ENCODE data around the gene EHBP1L1. TPM values are rescaled to one million over a fixed set of nuclear protein-coding genes. Genes with fewer than 3 reads are reported as not detected.

The EHBP1L1 gene
- total RNA-seq, 1 donor = 58.6 TPM

DNA sequence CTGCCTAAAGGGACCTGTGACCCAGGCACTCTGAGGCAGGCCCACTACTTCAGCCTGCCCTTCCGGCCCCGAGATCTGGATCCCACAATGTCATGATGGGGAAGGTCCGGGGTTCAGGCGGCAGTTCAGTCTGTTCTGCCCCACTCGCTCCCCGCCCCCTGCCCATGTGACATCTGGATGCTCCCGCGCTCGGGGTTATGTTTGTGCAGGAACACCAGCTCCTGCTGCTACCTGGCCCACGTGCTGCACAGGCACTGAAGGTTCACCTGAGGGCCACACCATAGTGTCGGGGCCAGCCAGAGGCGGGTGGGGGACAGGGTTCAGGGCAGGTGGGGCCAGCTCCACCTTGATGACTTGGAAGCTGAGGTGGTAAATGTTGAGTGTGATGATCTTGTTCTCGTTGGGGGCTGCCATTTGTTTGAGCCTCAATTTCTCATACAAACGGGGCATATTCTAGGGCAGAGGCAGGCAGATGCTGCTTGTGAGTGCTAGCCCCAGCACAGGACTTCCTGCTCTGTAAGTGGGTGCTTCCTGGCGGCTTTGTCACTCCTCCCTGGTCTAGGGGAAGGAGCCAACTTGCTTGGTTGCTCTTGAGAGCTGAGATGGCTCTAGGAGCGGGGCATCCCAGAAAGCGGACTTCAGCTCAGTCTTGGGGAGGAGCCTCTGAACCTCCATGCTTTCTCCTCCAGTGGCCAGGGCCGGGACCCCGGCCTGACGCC is 57.7 kb downstream of the EHBP1L1 start:
- TF ChIP-seq, protein P1, sequence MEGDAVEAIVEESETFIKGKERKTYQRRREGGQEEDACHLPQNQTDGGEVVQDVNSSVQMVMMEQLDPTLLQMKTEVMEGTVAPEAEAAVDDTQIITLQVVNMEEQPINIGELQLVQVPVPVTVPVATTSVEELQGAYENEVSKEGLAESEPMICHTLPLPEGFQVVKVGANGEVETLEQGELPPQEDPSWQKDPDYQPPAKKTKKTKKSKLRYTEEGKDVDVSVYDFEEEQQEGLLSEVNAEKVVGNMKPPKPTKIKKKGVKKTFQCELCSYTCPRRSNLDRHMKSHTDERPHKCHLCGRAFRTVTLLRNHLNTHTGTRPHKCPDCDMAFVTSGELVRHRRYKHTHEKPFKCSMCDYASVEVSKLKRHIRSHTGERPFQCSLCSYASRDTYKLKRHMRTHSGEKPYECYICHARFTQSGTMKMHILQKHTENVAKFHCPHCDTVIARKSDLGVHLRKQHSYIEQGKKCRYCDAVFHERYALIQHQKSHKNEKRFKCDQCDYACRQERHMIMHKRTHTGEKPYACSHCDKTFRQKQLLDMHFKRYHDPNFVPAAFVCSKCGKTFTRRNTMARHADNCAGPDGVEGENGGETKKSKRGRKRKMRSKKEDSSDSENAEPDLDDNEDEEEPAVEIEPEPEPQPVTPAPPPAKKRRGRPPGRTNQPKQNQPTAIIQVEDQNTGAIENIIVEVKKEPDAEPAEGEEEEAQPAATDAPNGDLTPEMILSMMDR (IDR thresholded peaks at IDR 0.05; ENCODE audit: extremely low read depth, low read depth, low read length) = no peak
- H3K4me1 ChIP-seq (ENCODE audit: insufficient read depth, low read length) = peaks cover 10% of the 10 kb centered on the region
- H3K4me3 ChIP-seq (ENCODE audit: insufficient read depth, low read length) = no peak overlapping the region
- H3K36me3 ChIP-seq (ENCODE audit: insufficient read depth, low read length) = peaks cover 69% of the 10 kb centered on the region
- H3K27me3 ChIP-seq (ENCODE audit: insufficient read depth, low read length) = no peaks in the 10 kb centered on the region
- no peak overlapping the region for H3K27ac ChIP-seq (ENCODE audit: low read depth, low read length)
- H3K4me2 ChIP-seq (ENCODE audit: insufficient read depth, low read length) = no peak overlapping the region
- H3K79me2 ChIP-seq (ENCODE audit: insufficient read depth, low read length) = peaks cover 3% of the 10 kb centered on the region
- DNase-seq (ENCODE audit: insufficient read length, low spot score, missing footprints) = no peak
- peaks cover 15% of the 10 kb centered on the region for H4K20me1 ChIP-seq (ENCODE audit: insufficient read depth, low read length)
- no peak overlapping the region for H2AFZ ChIP-seq (ENCODE audit: low read length)
- no peaks in the 10 kb centered on the region for H3K9me3 ChIP-seq (ENCODE audit: low read depth, low read length)

DNA sequence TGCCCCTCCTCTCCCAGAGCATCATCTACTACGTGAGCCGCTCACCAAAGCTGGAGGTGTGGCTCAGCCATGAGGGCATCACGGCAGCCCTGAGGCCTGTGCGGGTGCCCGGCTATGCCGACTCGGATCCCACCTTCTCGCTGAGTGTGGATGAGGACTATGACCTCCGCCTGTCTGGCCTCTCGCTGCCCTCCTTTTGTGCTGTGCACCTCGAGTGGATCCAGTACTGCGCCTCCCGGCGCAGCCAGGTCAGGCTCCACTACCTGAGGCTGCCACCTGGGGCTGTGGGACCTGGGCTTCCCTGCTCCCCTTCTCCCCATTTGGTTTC is 58.2 kb downstream of the EHBP1L1 start:
- Histone ChIP-seq H3K27ac (ENCODE audit: low read depth, low read length) (no peak overlapping the region), H3K4me3 (ENCODE audit: insufficient read depth, low read length) (no peak overlapping the region), H4K20me1 (ENCODE audit: insufficient read depth, low read length) (peaks cover 16% of the 10 kb centered on the region), H3K9me3 (ENCODE audit: low read depth, low read length) (no peaks in the 10 kb centered on the region), H3K4me1 (ENCODE audit: insufficient read depth, low read length) (peaks cover 12% of the 10 kb centered on the region), H3K36me3 (ENCODE audit: insufficient read depth, low read length) (peaks cover 64% of the 10 kb centered on the region), H2AFZ (ENCODE audit: low read length) (no peak overlapping the region), H3K4me2 (ENCODE audit: insufficient read depth, low read length) (no peak overlapping the region), H3K27me3 (ENCODE audit: insufficient read depth, low read length) (no peaks in the 10 kb centered on the region), H3K79me2 (ENCODE audit: insufficient read depth, low read length) (peaks cover 7% of the 10 kb centered on the region)
- TF ChIP-seq, protein P1 (IDR thresholded peaks at IDR 0.05; ENCODE audit: extremely low read depth, low read depth, low read length) = no peak
- DNase-seq (ENCODE audit: insufficient read length, low spot score, missing footprints) = no peak

DNA sequence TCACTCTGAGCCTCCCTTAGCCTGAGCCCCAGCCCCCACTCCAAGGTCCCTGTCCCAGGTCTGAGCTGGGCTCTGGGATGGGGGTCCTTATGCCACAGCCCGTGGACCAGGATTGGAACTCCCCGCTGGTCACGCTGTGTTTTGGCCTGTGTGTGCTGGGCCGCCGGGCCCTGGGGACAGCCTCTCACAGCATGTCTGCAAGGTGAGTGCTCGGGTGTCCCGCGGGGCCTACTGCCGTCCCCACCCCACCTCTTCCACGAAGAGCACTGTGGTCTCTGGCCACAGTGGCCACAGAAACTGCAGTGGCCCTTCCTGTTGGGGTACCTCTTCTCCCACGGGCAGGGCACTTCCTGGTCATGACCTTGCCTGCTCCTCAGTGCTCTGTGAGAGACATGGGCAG is 58.6 kb downstream of the EHBP1L1 start:
- H3K4me3 ChIP-seq (ENCODE audit: insufficient read depth, low read length) = no peak overlapping the region
- peaks cover 12% of the 10 kb centered on the region for H3K4me1 ChIP-seq (ENCODE audit: insufficient read depth, low read length)
- no peak overlapping the region for H3K27ac ChIP-seq (ENCODE audit: low read depth, low read length)
- DNase-seq (ENCODE audit: insufficient read length, low spot score, missing footprints) = no peak
- no peaks in the 10 kb centered on the region for H3K27me3 ChIP-seq (ENCODE audit: insufficient read depth, low read length)
- H4K20me1 ChIP-seq (ENCODE audit: insufficient read depth, low read length) = peaks cover 15% of the 10 kb centered on the region
- H3K36me3 ChIP-seq (ENCODE audit: insufficient read depth, low read length) = peaks cover 61% of the 10 kb centered on the region
- TF ChIP-seq, protein P1 (IDR thresholded peaks at IDR 0.05; ENCODE audit: extremely low read depth, low read depth, low read length) = no peak
- H3K4me2 ChIP-seq (ENCODE audit: insufficient read depth, low read length) = no peak overlapping the region
- H3K9me3 ChIP-seq (ENCODE audit: low read depth, low read length) = no peaks in the 10 kb centered on the region
- H2AFZ ChIP-seq (ENCODE audit: low read length) = no peak overlapping the region
- peaks cover 7% of the 10 kb centered on the region for H3K79me2 ChIP-seq (ENCODE audit: insufficient read depth, low read length)

DNA sequence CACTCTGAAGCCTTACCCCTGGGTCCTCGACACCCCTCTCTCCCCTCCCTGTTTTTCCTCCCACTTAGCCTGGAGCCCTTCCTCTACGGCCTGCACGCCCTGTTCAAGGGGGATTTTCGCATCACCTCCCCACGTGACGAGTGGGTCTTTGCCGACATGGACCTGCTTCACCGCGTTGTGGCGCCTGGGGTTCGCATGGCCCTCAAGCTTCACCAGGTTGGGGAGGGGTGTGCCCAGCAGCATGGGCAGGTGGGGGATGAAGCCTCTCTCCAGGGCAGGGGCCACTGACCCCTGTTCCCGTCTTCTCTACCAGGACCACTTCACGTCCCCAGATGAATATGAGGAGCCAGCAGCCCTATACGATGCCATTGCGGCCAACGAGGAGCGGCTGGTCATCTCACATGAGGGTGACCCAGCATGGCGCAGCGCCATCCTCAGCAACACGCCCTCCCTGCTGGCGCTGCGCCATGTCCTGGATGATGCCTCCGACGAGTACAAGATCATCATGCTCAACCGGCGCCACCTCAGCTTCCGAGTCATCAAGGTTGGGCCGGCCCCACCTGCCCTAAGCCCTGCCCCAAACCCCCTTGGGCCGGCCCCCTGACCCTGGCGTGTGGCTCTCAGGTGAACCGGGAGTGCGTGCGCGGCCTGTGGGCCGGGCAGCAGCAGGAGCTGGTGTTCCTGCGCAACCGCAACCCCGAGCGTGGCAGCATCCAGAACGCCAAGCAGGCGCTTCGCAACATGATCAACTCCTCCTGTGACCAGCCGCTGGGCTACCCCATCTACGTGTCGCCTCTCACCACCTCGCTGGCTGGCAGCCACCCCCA is 59.3 kb downstream of the EHBP1L1 start:
- Histone ChIP-seq H3K79me2 (ENCODE audit: insufficient read depth, low read length) (peaks cover 9% of the 10 kb centered on the region), H3K27ac (ENCODE audit: low read depth, low read length) (no peak overlapping the region), H3K4me3 (ENCODE audit: insufficient read depth, low read length) (no peak overlapping the region), H3K4me1 (ENCODE audit: insufficient read depth, low read length) (peaks cover 12% of the 10 kb centered on the region), H3K4me2 (ENCODE audit: insufficient read depth, low read length) (no peak overlapping the region), H4K20me1 (ENCODE audit: insufficient read depth, low read length) (peaks cover 16% of the 10 kb centered on the region), H3K36me3 (ENCODE audit: insufficient read depth, low read length) (peaks cover 55% of the 10 kb centered on the region), H3K27me3 (ENCODE audit: insufficient read depth, low read length) (no peaks in the 10 kb centered on the region), H3K9me3 (ENCODE audit: low read depth, low read length) (no peaks in the 10 kb centered on the region), H2AFZ (ENCODE audit: low read length) (no peak overlapping the region)
- TF ChIP-seq, protein P1 (IDR thresholded peaks at IDR 0.05; ENCODE audit: extremely low read depth, low read depth, low read length) = no peak
- DNase-seq (ENCODE audit: insufficient read length, low spot score, missing footprints) = no peak

All from osteoblast (primary cell).